ENCODE data around the gene RIMBP2.
"Not testable (repeated sequence)": the region's sequence is repeated elsewhere in the genome, so short reads cannot be mapped to it uniquely, and the experiment has no call there.

The RIMBP2 gene, protein sequence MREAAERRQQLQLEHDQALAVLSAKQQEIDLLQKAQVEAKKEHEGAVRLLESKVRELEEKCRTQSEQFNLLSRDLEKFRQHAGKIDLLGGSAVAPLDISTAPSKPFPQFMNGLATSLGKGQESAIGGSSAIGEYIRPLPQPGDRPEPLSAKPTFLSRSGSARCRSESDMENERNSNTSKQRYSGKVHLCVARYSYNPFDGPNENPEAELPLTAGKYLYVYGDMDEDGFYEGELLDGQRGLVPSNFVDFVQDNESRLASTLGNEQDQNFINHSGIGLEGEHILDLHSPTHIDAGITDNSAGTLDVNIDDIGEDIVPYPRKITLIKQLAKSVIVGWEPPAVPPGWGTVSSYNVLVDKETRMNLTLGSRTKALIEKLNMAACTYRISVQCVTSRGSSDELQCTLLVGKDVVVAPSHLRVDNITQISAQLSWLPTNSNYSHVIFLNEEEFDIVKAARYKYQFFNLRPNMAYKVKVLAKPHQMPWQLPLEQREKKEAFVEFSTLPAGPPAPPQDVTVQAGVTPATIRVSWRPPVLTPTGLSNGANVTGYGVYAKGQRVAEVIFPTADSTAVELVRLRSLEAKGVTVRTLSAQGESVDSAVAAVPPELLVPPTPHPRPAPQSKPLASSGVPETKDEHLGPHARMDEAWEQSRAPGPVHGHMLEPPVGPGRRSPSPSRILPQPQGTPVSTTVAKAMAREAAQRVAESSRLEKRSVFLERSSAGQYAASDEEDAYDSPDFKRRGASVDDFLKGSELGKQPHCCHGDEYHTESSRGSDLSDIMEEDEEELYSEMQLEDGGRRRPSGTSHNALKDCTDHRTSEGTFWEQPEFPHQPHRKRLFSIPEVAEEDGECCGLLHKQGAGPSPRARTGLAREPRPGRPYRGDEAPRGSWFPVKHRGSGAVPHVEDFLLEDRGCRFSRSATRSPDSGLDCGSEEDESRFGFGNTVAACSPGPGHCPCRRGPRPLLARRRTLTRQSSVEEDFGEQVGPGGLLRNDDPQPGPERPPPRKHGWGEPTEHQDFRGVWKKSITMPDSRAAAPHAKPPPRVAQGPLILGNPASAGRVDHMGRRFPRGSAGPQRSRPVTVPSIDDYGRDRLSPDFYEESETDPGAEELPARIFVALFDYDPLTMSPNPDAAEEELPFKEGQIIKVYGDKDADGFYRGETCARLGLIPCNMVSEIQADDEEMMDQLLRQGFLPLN (N-terminal part only)

DNA sequence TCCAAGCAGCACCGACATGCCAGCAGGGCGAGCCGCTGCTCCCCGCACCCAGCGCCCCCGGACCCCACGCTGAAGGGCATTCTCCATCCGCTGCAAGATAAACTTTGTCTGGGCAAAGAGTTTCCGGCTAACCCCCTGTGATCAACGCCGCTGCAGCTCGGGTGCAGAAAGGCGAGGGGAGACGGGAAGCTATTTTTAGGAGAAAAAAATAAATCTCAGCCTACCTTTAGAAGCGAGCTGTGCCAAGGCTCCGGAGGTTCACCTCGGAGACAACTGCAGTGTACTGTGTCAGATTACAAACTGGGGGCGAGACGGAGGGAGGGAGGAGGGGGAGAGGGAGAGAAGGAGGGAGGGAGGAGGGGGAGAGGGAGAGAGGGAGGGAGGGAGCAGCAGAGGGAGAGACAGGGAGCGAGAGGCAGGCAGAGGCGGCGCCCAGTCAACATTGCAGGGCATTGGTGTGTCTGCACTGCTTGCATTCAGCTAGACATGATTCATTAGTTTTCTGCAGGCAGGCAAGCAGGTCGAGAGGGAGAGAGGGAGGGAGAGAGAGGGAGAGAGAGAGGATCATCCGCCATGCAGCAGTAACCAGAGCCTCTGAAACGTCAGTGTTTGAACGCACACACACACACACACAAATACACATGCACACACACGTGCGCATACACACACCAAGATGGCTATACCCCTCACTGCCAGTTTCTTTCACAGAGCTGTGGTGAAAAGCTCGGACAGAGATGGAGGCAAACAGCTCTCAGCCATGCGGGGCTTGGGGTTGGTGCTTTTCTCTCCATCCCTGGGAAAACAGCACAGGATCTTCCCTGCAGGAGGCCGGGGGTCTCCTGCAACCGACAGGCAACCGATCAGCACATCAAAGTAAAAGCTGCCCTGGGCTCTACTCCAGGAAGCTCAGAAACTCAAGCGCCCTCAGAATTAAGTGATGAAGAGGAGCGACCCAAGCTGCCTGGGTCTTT, at the start of gene RIMBP2:
Gene RIMBP2, minus strand, starts transcription at position 302 of the 971 bp plus-strand sequence. CDS start 237,286 bp downstream, outside the sequence.
- DNase-seq, result no peak

DNA sequence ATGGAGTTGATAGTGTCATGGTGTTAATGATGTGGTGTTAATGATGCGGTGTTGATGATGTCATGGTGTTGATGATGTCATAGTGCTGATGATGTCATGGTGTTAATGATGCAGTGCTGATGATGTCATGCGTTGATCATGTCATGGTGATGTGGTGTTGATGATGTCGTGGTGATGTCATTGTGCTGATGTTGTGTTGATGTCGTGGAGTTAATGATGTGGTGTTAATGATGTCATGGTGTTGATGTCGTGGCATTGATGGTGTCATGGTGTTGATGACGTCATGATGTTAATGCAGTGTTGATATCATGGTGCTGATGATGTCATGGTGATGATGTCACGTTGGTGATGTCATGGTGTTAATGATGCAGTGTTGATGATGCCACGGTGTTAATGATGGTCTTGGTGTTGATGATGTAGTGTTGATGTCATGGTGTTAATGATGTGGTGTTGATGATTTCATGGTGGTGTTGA, 49.1 kb upstream of the RIMBP2 start:
- peak; percentile 10 for DNase-seq

DNA sequence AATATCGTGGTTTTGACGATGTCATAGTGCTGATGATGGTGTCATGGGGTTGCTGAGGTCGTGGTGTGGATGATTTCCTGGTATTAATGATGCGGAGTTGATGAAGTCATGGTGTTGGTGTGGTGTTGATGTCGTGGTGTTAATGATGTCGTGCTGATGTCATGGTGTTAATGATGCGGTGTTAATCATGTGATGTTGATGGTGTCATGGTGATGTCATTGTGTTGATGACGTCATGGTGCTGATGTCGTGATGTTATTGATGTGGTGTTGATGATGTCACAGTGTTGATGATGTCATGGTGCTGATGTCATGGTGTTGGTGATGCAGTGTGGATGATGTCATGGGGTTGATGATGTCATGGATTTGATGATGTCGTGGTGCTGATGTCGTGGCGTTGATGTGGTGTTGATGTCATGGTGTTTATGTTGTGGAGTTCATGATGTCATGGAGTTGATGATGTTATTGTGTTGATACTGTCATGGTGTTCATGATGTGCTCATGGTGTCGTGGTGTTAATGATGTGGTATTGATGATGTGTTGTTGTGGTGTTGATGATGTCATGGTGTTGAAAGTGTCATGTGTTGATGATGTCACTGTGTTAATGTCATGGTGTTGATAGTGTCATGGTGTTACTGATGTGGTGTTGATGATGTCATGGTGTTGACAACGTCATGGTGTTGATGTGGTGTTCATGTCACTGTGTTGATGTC, 48.5 kb upstream of the RIMBP2 start:
- peak; percentile 36 for DNase-seq

GRCh38 chr12:130764073-130764472, 48.0 kb upstream of the RIMBP2 start:
- DNase-seq, result peak; percentile 12

DNA sequence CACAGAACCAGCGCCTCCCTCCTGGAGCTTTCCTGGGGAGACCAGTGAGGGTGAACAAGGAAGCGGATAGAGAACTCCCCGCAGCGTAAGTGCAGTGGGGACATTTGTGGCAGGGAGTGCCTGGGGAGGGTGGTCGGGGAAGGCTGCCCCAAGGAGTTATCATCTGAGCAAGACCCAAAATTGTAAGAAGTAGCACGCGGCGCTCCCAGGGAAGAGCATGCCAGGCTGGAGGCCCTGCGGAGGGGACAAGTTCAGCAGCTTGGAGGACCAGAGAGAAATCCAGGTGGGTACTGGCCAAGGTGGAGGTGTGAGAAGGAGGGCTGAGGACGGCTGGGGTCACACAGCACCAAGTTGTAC, 46.2 kb upstream of the RIMBP2 start:
- no peak for DNase-seq

DNA sequence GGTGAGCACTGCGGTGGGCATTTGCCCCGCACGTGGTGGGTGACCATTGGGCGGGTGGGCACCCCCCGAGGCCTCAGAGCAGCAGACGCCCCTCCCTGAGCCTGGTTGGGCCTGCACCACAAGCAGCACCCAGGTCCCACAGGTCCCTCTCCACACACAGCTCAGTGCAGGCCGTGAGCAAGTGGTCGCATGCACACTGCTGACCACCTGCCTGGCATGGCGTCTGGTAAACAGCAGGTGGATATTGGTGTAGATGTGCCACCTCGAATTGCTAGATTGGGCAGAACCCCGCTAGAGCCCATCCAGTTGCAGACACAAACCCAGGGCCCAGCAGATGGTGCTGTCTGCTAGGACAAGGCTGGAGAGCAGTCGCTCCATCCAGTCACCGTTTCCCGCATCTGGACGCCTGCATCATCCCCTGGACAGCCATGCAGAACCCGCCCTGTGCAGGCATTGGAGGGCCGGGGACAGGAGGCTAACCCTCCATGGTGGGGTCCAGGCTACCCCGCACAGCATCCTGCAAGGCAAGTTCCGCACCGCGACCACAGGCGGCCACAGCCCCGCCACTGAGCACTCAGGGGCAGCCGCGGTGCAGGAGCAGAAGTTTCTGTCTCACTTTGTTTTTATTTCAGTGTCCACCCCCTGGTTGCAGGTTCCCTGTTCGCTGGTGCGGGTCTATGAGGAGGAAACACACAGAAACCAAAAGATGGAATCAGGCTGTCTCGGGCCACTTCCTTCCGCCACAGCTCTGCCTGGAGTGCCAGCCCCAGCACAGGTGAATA, 45.6 kb upstream of the RIMBP2 start:
- DNase-seq, result peak; percentile 60

DNA sequence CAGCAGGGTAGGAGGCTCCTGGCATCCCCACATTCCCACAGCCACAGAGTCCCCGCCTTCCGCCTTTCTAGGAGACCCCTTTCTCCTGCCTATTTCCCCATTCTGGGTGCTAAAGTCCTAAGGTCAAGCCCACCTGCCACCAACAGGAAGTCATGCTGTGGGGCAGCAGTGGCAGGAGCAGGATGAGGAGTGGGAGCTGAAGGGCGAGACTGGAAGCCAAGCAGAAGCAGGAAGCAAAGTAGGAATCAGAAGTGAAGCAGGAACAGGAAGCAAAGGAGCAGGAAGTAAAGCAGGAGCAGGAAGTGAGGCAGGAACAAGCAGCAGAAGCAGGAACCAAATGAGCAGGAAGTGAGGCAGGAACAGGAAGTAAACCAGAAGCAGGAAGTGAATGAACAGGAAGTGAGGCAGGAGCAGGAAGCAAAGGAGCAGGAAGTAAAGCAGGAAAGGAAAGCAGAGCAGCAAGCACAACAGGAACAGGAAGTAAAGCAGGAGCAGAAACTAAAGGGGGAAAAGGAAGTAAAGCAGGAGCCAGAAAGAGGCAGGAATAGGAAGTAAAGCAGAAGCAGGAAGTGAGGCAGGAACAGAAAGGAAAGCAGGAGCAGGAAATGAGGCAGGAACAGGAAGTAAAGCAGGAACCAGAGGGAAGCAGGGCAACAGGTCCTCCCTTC, 38.3 kb upstream of the RIMBP2 start:
- DNase-seq, result no peak

DNA sequence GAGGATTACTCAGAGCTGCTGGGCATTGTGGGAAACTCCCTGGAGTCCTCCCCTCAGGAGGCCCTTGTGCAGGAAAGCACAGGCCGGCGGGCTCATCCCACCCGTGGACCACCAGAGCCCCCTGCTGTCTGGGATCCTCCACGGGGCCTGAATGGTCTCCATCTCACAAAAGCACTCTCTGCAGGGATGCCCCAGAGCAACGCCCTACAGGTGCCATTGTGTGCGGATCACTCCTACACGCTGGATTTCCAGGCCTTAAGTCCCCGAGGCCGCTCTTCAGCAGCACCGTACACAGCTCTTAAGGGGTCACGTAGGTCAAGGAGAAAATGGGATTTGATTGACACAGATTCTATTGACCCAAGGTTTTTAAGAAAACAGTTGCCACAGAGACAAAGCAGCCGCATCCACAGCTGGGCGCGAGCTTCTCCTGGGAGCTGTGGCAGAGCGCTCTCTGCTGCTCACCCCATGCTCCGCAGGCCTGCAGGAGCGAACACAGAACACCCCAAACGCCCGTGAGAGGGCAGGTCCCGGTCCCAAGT, 36.7 kb upstream of the RIMBP2 start:
- no peak for DNase-seq

DNA sequence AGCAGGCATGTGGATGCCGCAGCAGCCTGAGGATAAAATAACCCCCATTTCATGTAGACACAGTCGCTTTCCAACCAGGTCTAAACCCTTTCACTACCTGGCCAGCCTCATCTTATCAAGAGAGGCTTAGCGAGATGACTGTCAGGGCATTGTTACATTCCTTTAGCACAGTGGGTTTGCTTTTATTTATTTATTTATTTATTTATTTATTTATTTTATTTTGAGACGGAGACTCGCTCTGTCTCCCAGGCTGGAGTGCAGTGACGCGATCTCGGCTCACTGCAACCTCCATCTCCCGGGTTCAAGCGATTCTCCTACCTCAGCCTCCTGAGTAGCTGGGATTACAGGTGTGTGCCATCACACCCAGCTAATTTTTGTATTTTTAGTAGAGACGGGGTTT, 35.9 kb upstream of the RIMBP2 start:
- not testable (repeated sequence) for DNase-seq

- no peak for DNase-seq
Measured at GRCh38 chr12:130748786-130749185, 32.7 kb upstream of the RIMBP2 start.

DNA sequence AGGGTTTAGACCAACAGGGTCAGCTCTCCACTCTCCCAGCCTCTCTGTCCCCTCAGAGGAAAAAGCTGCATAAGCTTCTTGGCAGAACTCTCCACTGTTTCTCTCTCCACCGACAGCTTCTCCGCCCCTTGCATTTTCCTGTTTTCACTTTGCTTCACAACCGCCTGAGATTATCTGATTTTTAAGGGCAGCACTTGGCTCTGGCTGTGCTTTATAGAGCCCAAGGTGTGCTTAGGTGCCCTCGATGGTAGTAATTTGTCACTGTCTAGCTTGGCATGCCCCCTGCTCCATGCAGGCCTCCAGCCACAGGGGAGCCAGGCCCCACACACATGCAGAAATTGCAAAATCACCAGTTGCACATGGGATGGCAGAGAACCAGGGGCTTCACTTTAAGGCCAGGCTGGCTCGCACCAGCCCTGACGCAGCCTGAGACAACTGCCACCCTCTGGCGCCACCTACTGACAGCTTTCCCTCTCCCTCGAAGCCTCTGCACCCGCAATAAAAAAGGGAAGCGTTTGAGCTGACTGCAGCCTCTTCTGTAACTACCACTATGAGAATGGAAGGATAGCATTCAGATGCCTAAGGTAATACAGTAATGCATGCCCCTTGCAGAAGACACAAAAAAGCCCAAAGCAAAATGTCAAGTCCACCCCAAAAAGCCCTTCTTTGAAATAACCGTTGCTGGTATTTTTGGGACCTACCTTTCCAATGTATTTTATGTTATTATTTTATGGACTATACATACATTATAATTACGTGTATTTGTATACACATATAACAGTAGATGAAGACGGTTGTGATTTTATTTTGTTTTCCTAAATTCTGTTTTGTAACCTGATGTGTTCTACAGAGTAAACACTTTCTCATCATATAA, 32.0 kb upstream of the RIMBP2 start:
- peak; percentile 68 for DNase-seq

GRCh38 chr12:130746546-130746945, 30.4 kb upstream of the RIMBP2 start:
- DNase-seq, result no peak

DNA sequence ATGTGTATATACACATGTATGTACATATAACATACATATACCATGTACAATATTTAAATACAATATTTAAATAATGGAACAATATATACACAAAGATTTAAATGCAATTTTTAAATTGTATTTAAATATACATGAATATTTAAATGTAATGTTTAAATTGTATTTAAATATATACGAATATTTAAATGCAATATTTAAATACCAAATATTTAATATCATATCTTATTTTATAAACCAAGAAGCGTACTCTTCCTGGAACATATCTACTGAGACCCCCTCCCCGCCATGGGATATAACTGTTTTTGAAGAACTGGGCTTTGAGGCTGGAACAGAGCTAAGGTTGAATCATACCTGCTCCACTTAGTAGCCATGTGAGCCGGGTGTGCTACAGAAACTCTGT, 29.8 kb upstream of the RIMBP2 start:
- no peak for DNase-seq

- no peak for DNase-seq
Measured at GRCh38 chr12:130744274-130744673, 28.2 kb upstream of the RIMBP2 start.

DNA sequence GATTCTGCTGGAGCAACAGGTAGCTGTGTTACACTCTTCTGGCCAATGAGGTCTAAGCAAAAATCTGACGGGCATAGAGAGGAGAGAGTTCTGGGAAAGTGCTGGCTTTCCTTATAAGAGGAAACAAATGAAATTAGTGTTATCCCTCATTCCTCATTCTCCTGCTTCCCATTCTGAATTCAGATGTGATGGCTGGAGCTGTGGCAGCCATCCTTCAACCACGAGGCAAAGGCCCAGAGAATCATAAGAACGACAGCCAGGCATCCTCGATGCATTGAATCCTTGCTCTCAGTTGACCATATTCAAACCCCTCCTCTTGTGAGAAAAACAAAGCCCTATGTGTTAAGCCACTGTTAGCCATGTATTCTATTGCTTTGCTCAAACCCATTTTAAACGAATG, 27.5 kb upstream of the RIMBP2 start:
- no peak for DNase-seq

DNA sequence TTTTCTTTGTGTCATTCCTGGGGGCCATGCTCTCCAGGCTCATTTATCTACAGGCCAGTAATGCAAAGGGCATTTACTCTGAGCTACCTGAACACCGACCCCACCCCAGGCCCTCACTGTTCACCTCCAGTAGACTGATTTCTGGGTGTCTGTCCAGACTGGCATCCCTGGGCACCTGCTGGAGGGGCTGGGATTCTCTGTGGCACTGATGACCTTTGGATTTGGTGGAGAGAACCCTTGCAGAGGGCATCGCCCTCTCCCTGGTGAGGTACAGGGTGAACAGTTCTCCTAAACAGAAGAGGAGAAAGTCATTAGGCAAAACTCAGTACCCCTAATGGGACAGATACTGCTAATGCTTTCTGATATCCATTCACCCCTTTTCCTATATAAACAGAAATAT, 27.1 kb upstream of the RIMBP2 start:
- DNase-seq, result no peak

DNA sequence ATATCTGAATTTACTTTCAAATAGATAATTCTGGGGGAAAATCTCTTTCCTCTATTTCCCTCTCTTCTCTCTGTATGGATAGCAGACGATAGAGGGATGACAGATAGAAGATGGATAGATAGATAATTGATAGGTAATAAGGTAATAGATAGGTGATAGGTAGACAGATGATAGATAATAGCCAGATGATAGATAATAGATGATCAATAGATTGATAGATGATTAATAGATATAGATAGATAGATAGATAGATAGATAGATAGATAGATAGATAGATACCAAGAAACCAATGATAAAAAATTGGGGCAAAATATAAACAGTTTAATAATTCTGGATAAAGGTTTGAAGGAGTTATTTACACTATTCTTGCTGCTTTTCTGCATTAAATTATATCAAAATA, 26.6 kb upstream of the RIMBP2 start:
- no peak for DNase-seq

GRCh38 chr12:130742112-130742511, 26.0 kb upstream of the RIMBP2 start:
- no peak for DNase-seq

DNA sequence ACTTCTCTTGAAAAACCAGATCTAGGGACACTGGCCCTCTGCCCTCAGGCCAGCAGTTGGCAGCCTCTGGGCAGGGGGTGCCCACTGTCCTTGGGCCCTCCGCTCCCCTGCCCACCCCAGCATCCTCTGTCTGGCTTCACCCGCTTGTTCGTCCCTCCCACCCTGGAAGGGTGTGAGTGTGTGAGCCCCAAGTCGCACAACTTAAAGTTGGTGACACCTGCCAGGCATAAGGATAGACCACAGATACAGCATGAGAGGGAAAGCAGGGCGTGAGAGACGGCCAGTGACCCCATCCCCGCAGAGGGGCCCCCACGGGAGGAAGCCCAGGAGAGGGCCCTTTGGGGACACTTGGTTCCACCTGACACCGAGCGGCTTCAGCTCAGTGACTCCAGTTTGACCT, 23.5 kb upstream of the RIMBP2 start:
- no peak for DNase-seq

Data from activated CD4-positive, alpha-beta T cell treated with anti-CD3 and anti-CD28 coated beads, Interleukin-10, Interleukin-2, amounts not matched to agents 100 ng/mL and 50 ng/mL, durations not matched to agents 16 hours and 8 hours (primary cell).